ENCODE data around the gene CDKAL1.

CDKAL1 gene

GRCh38 chr6:21198032-21198640, 663.9 kb downstream of the CDKAL1 start:
- TF ChIP-seq, protein P1, sequence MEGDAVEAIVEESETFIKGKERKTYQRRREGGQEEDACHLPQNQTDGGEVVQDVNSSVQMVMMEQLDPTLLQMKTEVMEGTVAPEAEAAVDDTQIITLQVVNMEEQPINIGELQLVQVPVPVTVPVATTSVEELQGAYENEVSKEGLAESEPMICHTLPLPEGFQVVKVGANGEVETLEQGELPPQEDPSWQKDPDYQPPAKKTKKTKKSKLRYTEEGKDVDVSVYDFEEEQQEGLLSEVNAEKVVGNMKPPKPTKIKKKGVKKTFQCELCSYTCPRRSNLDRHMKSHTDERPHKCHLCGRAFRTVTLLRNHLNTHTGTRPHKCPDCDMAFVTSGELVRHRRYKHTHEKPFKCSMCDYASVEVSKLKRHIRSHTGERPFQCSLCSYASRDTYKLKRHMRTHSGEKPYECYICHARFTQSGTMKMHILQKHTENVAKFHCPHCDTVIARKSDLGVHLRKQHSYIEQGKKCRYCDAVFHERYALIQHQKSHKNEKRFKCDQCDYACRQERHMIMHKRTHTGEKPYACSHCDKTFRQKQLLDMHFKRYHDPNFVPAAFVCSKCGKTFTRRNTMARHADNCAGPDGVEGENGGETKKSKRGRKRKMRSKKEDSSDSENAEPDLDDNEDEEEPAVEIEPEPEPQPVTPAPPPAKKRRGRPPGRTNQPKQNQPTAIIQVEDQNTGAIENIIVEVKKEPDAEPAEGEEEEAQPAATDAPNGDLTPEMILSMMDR (IDR thresholded peaks at IDR 0.05; ENCODE audit: low read length, missing control alignments) = no peak
- DNase-seq (ENCODE audit: low read depth) = no peak
- no peak overlapping the region for H3K4me3 ChIP-seq (replicated peaks; ENCODE audit: low read depth, low read length)

GRCh38 chr6:21199262-21199661, 665.0 kb downstream of the CDKAL1 start:
- H3K4me3 ChIP-seq (replicated peaks; ENCODE audit: low read depth, low read length) = no peak overlapping the region
- TF ChIP-seq, protein P1 (IDR thresholded peaks at IDR 0.05; ENCODE audit: low read length, missing control alignments) = no peak
- DNase-seq (ENCODE audit: low read depth) = no peak

- no peak overlapping the region for H3K4me3 ChIP-seq (replicated peaks; ENCODE audit: low read depth, low read length)
- TF ChIP-seq, protein P1 (IDR thresholded peaks at IDR 0.05; ENCODE audit: low read length, missing control alignments) = no peak
- peak; percentile 13 for DNase-seq (ENCODE audit: low read depth)
These were observed 666.0 kb downstream of the CDKAL1 start for GRCh38 chr6:21200134-21200870.

- TF ChIP-seq, protein P1 (IDR thresholded peaks at IDR 0.05; ENCODE audit: low read length, missing control alignments) = no peak
- DNase-seq (ENCODE audit: low read depth) = no peak
- H3K4me3 ChIP-seq (replicated peaks; ENCODE audit: low read depth, low read length) = no peak overlapping the region
These were observed 666.9 kb downstream of the CDKAL1 start for GRCh38 chr6:21201187-21201586.

- H3K4me3 ChIP-seq (replicated peaks; ENCODE audit: low read depth, low read length) = no peak overlapping the region
- no peak for DNase-seq (ENCODE audit: low read depth)
- TF ChIP-seq, protein P1 (IDR thresholded peaks at IDR 0.05; ENCODE audit: low read length, missing control alignments) = no peak
These were observed 667.5 kb downstream of the CDKAL1 start for GRCh38 chr6:21201637-21202350.

DNA sequence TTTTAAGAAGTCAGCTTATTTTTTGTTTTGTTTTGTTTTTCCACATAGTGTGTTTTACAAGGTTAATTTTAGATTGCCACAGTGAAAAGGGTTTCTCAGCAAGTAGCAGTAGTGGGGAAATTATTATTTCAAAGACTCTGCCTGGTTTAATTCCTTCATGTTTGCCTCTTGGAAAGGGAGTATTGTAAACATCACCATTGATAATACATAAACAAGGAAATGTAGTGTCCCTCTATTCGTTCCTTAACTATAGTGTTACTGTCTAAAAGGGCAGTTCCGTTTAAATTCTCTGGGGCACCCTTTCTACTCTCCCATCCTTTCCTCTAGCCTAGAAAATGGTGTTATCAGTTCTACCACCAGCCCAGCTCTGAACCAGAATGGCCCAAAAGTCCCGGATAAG, 668.3 kb downstream of the CDKAL1 start:
- TF ChIP-seq, protein P1 (IDR thresholded peaks at IDR 0.05; ENCODE audit: low read length, missing control alignments) = no peak
- DNase-seq (ENCODE audit: low read depth) = no peak
- no peak overlapping the region for H3K4me3 ChIP-seq (replicated peaks; ENCODE audit: low read depth, low read length)
